ENCODE measurements around the gene CXCR5. TPM values are rescaled to one million over a fixed set of nuclear protein-coding genes. Genes with fewer than 3 reads are reported as not detected.

Gene CXCR5
- total RNA-seq, 1 donor from 2014 or later: not detected

DNA sequence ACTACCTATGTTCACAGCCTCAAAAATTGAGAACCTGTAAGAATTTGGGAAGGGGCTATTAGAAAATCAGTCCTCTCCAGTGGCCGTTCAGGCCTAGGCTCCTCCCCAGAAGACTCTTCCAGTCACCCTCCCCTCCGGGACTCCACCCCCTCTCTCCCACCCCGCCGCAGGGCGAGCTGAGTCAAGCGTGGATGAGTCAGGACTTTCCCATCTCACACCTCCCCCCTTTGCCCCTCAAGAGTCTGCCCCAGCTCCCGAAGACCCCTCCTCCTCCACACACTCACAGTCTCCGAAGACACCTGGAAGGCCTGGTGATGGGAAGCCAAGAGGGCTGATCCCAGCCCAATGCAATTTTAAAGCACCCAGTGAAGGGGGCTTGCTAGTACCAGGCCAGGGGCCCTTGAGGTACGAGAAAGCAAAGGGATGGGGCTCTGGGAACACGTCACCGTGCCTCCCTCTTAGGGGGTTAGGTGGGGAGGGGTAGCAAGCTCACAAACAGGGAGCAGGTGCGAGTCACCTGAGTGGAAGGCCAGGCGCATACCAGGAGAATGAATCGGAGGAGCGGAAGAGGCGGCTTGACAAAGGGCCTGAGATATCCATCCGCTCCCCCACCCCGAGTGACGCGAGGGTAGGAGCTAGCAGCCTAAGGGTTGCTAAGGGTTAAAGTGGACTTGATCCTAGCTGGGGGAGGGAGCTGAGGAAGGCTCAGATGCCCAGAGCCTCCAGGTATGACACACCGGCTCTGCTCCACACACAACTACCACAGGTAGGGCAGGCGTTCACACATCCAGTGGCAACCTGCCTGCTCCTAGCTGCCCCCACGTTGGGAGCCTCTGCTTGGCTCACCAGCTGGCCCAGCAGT is 28.4 kb downstream of the CXCR5 start:
- DNase-seq (ENCODE audit: low read depth in 2 of 2): peak in 1 of 2 donors; percentile 89

DNA sequence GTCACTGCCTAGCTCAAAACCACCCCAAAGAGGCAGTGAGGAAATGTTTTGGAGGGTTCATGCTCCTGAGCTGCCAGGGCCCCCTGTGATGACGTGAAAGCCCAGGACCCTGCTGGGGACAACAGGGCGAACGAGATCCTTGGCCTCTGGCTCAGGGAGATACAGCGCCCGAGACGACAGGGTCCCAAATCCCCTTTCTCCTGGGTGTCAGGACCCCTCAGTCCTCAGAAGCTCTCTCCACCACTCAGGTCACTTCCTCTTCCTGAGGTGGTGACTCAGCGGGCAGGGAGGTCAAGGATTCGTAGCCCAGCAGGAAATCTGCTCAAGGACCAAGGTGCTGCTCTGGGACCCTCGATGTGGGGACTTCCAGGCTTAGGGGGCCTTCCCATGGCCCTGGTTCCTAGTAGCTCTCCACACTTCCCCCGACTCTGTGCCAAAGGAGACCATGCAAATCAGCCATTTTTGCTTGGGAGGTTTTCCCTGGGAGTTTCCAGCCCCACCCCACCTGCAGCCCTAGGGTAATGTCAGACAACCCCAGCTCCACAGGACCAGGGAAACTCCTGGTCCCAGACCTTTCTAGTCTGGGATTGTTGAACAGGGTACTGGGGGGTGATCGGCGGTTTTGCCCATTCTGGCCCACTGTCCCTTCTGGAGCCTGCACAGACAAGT is 29.2 kb downstream of the CXCR5 start:
- peak in 1 of 2 donors; percentile 67 for DNase-seq (ENCODE audit: low read depth in 2 of 2)

- peak in 1 of 2 donors; percentile 37 for DNase-seq (ENCODE audit: low read depth in 2 of 2)
Measured at GRCh38 chr11:118913411-118914125, 29.9 kb downstream of the CXCR5 start.

- DNase-seq (ENCODE audit: low read depth in 2 of 2): peak in 1 of 2 donors; percentile 29
Measured at GRCh38 chr11:118914178-118914918, 30.7 kb downstream of the CXCR5 start.

DNA sequence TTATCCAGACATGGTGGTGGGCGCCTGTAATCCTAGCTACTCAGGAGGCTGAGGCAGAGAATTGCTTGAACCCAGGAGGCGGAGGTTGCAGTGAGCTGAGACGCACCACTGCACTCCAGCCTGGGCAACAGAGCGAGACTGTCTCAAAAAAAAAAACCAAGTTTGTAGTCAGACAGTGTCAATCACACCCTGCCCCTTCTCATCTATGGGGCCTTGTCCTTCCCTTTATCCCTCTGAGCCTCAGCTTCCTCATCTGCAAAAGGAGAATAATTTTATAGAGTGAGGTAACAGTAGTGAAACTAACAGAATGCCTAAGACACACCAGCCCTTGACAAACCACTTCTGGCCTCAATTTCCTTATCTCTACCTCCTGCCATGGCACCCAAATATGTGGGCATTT is 31.3 kb downstream of the CXCR5 start:
- DNase-seq (ENCODE audit: low read depth in 2 of 2): no peak

DNA sequence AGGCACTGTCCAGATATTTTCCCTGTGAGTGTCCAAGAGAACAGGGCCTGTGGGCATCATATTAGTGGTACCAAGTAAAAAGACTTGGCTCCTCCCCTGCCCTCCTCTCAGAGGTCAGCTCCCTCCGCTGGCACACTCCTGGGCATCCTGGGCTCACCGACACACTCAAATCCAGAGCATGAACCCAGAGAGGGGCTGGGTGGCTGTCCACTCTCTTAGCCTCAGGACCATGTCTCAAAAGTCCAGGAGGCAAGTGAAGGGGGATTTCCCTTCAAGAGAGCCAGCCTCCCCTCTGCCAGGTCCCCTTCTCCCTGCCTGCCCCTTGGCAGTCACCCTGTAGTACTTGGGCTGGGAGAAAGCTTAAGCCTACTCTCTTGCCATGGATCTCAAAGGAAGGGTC is 31.7 kb downstream of the CXCR5 start:
- no peak for DNase-seq (ENCODE audit: low read depth in 2 of 2)

- DNase-seq (ENCODE audit: low read depth in 2 of 2): no peak
Measured at GRCh38 chr11:118915941-118916841, 32.5 kb downstream of the CXCR5 start.

- DNase-seq (ENCODE audit: low read depth in 2 of 2): no peak
Measured at GRCh38 chr11:118916842-118917388, 33.2 kb downstream of the CXCR5 start.

DNA sequence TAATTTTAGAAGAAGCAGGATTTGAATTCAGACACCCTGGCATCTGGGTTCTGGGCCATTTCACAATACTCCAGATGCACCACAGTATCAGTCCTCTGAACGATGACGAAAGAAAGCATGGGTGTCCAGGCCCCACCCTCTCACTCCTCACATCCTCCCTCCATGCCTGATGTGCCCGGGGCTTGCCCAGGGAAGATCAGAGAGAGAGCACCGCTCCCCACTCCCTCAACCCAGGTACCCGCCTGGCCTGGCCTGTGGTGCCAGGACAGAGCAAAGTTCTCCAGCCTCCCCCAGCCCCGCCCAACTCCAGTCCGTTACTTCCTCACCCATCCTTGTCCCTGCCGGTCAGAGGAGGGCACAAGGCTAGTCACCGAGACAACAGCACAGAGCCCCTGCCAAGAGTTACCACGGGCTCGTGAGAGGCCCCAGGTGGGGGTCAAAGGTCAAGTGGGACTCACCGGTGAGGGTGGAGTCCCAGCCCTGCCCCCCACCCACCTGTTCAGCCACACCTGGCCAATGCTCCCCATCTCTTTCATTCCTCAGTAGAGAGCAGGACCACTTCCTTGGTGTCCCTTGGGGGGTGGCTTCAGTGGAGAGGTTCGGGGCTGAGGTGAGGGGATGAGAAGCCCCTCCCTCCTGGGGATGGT is 33.9 kb downstream of the CXCR5 start:
- peak in 1 of 2 donors; percentile 47 for DNase-seq (ENCODE audit: low read depth in 2 of 2)

DNA sequence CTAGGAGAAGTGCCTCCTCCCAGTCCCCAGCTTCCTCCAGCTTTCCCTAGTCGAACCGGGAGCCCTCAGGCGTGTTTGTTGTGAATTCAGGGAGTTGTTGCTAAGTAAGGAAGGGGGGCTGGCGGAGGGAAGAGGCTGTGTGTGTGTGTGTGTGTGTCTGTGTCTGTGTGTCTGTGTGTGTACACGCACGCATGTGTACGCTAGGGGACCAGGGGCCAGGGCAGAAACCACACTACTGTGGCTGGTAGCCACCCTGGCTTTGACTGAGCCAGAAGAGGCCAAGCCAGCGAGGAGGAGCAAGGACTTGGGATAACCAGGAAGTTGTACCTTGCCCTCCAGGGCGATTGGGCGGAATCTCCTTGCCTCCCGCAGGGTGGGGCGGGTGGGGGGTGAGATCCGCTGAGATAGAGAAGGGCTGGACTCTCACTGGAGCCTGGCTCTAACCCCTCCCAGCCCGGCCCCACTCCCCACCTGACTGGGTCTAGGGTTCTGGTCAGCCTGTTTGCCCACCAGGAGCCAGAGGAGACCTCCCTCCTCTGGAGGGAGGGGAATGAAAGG is 34.5 kb downstream of the CXCR5 start:
- peak; percentile 70 to 92 for DNase-seq (ENCODE audit: low read depth in 2 of 2)

- DNase-seq (ENCODE audit: low read depth in 2 of 2): peak in 1 of 2 donors; percentile 29
Measured at GRCh38 chr11:118918686-118919280, 35.1 kb downstream of the CXCR5 start.

- peak in 1 of 2 donors; percentile 45 for DNase-seq (ENCODE audit: low read depth in 2 of 2)
Measured at GRCh38 chr11:118921121-118921928, 37.6 kb downstream of the CXCR5 start.

GRCh38 chr11:118921929-118922744 is 38.4 kb downstream of the CXCR5 start:
- peak in 1 of 2 donors; percentile 60 for DNase-seq (ENCODE audit: low read depth in 2 of 2)

DNA sequence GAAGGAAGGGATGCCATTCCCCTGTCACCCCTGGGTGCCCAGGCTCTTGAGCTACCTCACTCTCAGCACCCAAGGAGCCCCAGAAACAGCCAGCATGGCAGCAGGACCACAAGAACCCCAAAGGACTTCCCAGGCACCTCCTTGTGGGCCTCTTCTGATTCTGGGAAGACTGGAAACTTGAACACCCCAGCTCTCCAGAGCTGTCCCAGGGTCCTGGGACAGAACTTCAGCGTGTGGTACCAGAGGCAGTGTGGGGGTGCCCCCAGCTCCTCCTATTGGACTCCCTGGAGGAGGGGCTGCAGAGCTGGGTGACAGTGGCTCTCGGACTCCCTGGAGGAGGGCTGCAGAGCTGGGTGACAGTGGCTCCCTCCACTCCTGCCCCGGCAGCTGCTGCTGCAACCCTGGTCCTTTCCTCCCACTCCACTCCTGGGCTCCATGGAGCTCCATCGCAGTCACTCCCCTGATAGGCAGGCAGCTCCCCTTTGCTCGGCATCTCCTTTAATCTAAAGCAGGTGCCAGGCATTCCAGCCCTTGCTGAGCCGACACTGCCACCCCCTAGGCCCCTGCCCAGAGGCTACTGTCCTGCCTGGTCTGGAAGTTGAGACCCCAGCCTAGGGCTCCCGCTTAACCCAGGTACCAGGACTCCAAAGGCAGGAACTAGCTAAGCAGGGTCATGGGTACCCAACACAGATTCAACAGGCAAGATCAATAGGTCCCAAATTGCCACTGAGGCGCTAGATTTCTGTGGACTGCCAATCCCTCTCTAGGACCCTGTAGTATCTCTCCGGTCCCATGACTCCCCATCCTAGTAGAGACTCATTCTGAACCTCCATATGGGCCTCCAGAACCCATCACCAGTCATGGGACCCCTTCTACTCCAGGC is 39.3 kb downstream of the CXCR5 start:
- no peak for DNase-seq (ENCODE audit: low read depth in 2 of 2)

DNA sequence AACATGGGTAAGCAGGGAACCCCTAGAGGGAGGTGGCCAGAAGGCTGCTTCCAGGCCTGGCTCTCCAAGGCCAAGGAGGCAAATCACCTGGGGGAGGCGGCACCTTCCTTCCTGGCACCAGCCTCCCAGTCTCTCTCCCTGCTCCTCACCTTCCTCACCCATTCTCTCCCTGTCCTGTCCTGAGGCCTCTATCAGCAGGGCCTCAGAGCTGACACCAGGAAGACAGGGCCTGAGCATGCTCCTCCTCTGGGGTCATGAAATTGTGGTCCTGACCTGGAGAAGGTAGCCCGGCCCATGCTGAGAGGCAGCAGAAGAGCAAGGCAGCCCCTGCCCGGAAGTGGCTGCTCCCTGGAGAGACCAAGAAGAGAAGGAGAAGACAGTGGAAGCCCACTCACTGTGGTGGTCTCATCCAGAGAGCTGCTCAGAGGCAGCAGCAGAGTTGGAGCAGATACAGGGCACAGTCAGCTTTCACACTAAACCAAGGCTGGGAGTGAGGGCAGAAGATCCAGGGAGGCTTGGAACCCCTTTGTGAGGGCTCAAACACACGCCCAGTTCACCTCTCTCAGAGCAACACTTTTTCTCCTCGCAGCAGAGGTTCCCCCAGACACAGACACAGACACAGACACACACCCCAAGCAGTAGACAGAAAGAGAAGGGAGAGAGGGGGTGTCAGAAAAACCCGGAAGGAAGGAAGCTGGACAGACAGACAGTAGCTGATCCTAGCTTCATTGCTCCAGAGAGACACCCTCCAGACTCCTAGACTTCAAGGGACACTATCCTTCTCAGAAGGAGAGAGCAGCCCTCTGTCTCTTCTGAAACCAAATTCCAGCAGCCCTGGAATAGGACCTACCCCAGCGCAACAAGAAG is 40.3 kb downstream of the CXCR5 start:
- DNase-seq (ENCODE audit: low read depth in 2 of 2): peak in 1 of 2 donors; percentile 22
